ENCODE results near the gene HCN2. TPM values are rescaled to one million over a fixed set of nuclear protein-coding genes. Genes with fewer than 3 reads are reported as not detected.

HCN2 gene
- total and polyA plus RNA-seq, 2 of the 13 experiments (the other 11 are each of a cell fraction or from before 2014, with no cell fraction given), result 0.01 TPM; not detected in 1

- Histone ChIP-seq H3K27me3 (ENCODE audit: control insufficient read depth in 1 of 2, insufficient read depth in 2 of 2, low read length in 2 of 2) (no peaks in the 10 kb centered on the region), H3K36me3 (replicated peaks in 1 of 2; ENCODE audit: control insufficient read depth in 1 of 2, insufficient read depth in 2 of 2, low read length in 2 of 2) (no peaks in the 10 kb centered on the region), H4K20me1 (ENCODE audit: insufficient read depth, low read length) (no peaks in the 10 kb centered on the region), H3K4me2 (ENCODE audit: low read depth, low read length) (no peak overlapping the region), H3K27ac (ENCODE audit: extremely low read length, insufficient read depth, low read length) (no peak overlapping the region), H3K4me3 (replicated peaks in 1 of 3; ENCODE audit: insufficient read depth in 1 of 3, low read depth in 2 of 3, low read length in 3 of 3) (no peak overlapping the region), H3K9me3 (ENCODE audit: low read length) (no peaks in the 10 kb centered on the region), H2AFZ (ENCODE audit: low read length) (no peak overlapping the region), H3K79me2 (ENCODE audit: insufficient read depth, low read length) (no peaks in the 10 kb centered on the region), H3K9ac (ENCODE audit: insufficient read depth, low read depth, low read length) (no peak overlapping the region), H3K4me1 (ENCODE audit: insufficient read depth, low read length) (no peaks in the 10 kb centered on the region)
- peak; percentile 69; the same call in 1 of the 2 replicates for TF ChIP-seq ZSCAN22 (CRISPR knock-in tag; IDR thresholded peaks at IDR 0.05)
- no peak for TF ChIP-seq SP5 (CRISPR knock-in tag; IDR thresholded peaks at IDR 0.05; ENCODE audit: borderline replicate concordance, low read depth)
- BruUV-seq (replicated peaks), result no TSS peak
- intact Hi-C loops (cut with micrococcal nuclease; ENCODE audit: unreplicated experiment), result no loop called here
- CTCF ChIA-PET (ENCODE audit: low intra/inter-chr PET ratio, low total read pairs), result no interaction called here
- DNase-seq (ENCODE audit: low spot score), result no peak
- no peak for FAIRE-seq
- POLR2A ChIA-PET, result no interaction called here
- in situ Hi-C loops (cut with HindIII; ENCODE audit: extremely low pct_ligation_motif_present, low pct_unique_long_range_greater_than_20kb), result no loop called here
- WGBS (ENCODE audit: low lambda C conversion rate), result 64% methylated on average over 21 of the region's 30 CpGs
- peak; percentile 24; the same call in 2 of the 3 replicates for ATAC-seq
Measured at GRCh38 chr19:608155-609003, 18.7 kb downstream of the HCN2 start.

GRCh38 chr19:609004-609346 is 19.3 kb downstream of the HCN2 start:
- intact Hi-C loops (cut with micrococcal nuclease; ENCODE audit: unreplicated experiment), result no loop called here

More at GRCh38 chr19:609004-609346, 19.3 kb downstream of the HCN2 start:
- BruUV-seq (replicated peaks), result no TSS peak
- Histone ChIP-seq H3K4me2 (ENCODE audit: low read depth, low read length) (no peak overlapping the region), H3K36me3 (replicated peaks in 1 of 2; ENCODE audit: control insufficient read depth in 1 of 2, insufficient read depth in 2 of 2, low read length in 2 of 2) (no peaks in the 10 kb centered on the region), H4K20me1 (ENCODE audit: insufficient read depth, low read length) (no peaks in the 10 kb centered on the region), H3K9me3 (ENCODE audit: low read length) (no peaks in the 10 kb centered on the region), H3K27ac (ENCODE audit: extremely low read length, insufficient read depth, low read length) (no peak overlapping the region), H3K79me2 (ENCODE audit: insufficient read depth, low read length) (no peaks in the 10 kb centered on the region), H3K27me3 (ENCODE audit: control insufficient read depth in 1 of 2, insufficient read depth in 2 of 2, low read length in 2 of 2) (no peaks in the 10 kb centered on the region), H3K9ac (ENCODE audit: insufficient read depth, low read depth, low read length) (no peak overlapping the region), H3K4me3 (replicated peaks in 1 of 3; ENCODE audit: insufficient read depth in 1 of 3, low read depth in 2 of 3, low read length in 3 of 3) (no peak overlapping the region), H3K4me1 (ENCODE audit: insufficient read depth, low read length) (no peaks in the 10 kb centered on the region), H2AFZ (ENCODE audit: low read length) (no peak overlapping the region)
- in situ Hi-C loops (cut with HindIII; ENCODE audit: extremely low pct_ligation_motif_present, low pct_unique_long_range_greater_than_20kb), result no loop called here
- WGBS (ENCODE audit: low lambda C conversion rate), result no CpG with 5 or more reads among the region's 22 CpGs
- CTCF ChIA-PET (ENCODE audit: low intra/inter-chr PET ratio, low total read pairs), result no interaction called here
- DNase-seq (ENCODE audit: low spot score) (no peak), FAIRE-seq (no peak), ATAC-seq (no peak)
- TF ChIP-seq SOX13 (IDR thresholded peaks at IDR 0.05) (no peak), SOX13 (CRISPR knock-in tag; conservative IDR thresholded peaks at IDR 0.05 in 1 of 2, IDR thresholded peaks at IDR 0.05 in 1 of 2) (no peak), ZFX (CRISPR knock-in tag; IDR thresholded peaks at IDR 0.05; ENCODE audit: low read depth) (0 out of 2 replicates have a peak, but pooled peaks have one; percentile 10), HNRNPL (IDR thresholded peaks at IDR 0.05; ENCODE audit: low read depth, low read length) (peak; percentile 34; the same call in 1 of the 2 replicates)
- POLR2A ChIA-PET, result no interaction called here

Data from HepG2 (cell line).